Measurements from ENCODE around the gene PIK3IP1.

PIK3IP1 gene

DNA sequence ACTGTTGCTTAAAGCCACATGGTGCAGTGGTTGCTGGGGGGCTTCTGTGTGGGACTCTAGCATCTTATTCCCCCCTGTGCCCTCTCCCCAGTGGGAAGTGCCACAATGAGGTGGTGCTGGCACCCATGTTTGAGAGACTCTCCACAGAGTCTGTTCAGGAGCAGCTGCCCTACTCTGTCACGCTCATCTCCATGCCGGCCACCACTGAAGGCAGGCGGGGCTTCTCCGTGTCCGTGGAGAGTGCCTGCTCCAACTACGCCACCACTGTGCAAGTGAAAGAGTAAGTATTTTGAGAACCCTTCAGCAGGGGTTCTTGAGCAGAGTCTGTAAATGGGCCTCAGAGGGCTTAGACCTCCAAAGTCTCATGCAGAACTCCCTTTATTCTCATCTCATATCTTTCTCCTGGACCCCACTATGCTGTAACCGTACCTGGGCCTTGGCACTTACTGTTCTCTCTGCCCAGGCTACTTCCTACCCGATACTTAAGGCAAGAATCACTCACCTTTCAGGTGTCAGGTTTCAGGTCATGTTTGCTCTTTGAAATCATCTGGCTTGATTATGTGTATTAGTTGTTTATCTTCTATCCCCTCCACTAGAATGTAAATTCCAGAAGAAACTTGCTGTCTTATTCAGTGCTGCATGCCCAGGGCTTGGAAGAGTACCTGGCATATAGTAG, 32.4 kb downstream of the PIK3IP1 start:
- Histone ChIP-seq H4K20me1 (ENCODE audit: control insufficient read depth, insufficient read depth, low read depth, low read length) (no peaks in the 10 kb centered on the region), H3K4me1 (ENCODE audit: control insufficient read depth, low read length) (no peaks in the 10 kb centered on the region), H3K9me2 (replicated peaks; ENCODE audit: control insufficient read depth, low read length) (no peaks in the 10 kb centered on the region), H3K27me3 (ENCODE audit: control insufficient read depth, low read length) (no peaks in the 10 kb centered on the region), H3K27ac (ENCODE audit: low read depth, low read length) (no peak overlapping the region), H3K9me3 (ENCODE audit: control insufficient read depth, insufficient read depth, low read length) (no peaks in the 10 kb centered on the region), H3K36me3 (ENCODE audit: control insufficient read depth, low read length) (peaks cover 38% of the 10 kb centered on the region), H3F3A (ENCODE audit: control insufficient read depth, insufficient read depth) (no peaks in the 10 kb centered on the region), H3K4me2 (ENCODE audit: low read length) (no peak overlapping the region), H3K79me2 (ENCODE audit: control insufficient read depth, low read length) (no peaks in the 10 kb centered on the region; the same call in 1 of the 2 replicates), H3K4me3 (ENCODE audit: low read length) (no peak overlapping the region)
- TF ChIP-seq, protein P1, sequence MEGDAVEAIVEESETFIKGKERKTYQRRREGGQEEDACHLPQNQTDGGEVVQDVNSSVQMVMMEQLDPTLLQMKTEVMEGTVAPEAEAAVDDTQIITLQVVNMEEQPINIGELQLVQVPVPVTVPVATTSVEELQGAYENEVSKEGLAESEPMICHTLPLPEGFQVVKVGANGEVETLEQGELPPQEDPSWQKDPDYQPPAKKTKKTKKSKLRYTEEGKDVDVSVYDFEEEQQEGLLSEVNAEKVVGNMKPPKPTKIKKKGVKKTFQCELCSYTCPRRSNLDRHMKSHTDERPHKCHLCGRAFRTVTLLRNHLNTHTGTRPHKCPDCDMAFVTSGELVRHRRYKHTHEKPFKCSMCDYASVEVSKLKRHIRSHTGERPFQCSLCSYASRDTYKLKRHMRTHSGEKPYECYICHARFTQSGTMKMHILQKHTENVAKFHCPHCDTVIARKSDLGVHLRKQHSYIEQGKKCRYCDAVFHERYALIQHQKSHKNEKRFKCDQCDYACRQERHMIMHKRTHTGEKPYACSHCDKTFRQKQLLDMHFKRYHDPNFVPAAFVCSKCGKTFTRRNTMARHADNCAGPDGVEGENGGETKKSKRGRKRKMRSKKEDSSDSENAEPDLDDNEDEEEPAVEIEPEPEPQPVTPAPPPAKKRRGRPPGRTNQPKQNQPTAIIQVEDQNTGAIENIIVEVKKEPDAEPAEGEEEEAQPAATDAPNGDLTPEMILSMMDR (IDR thresholded peaks at IDR 0.05; ENCODE audit: low read depth, low read length, poor library complexity, severe bottlenecking): no peak
- no peak for TF ChIP-seq EZH2phosphoT487 (IDR thresholded peaks at IDR 0.05; ENCODE audit: borderline replicate concordance, low read length)

DNA sequence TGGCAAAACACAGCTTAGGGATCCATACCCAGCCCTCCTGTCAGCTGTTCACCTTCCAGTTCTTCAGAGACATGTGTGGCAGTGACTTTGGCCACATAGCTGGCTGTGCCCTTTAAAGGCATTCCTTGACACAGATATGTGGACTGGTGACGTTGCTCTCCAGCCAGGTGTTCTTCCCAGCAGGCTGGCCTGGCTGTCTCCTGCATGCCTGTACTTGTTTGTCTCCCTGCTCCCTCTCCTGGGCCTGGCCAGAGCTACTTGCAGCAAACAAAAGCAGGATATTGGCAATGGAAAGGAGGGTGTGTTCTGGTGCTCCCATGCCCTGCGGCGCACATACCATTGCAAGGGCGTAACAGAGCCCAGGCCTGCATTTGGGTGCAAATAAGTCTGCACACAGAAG, 38.3 kb downstream of the PIK3IP1 start:
- Histone ChIP-seq H3K27ac (ENCODE audit: low read depth, low read length) (no peak overlapping the region), H3K4me1 (ENCODE audit: control insufficient read depth, low read length) (no peaks in the 10 kb centered on the region), H3K9me2 (replicated peaks; ENCODE audit: control insufficient read depth, low read length) (no peaks in the 10 kb centered on the region), H3K27me3 (ENCODE audit: control insufficient read depth, low read length) (no peaks in the 10 kb centered on the region), H3F3A (ENCODE audit: control insufficient read depth, insufficient read depth) (no peaks in the 10 kb centered on the region), H3K4me3 (ENCODE audit: low read length) (no peak overlapping the region), H3K4me2 (ENCODE audit: low read length) (no peak overlapping the region), H3K9me3 (ENCODE audit: control insufficient read depth, insufficient read depth, low read length) (no peaks in the 10 kb centered on the region), H4K20me1 (ENCODE audit: control insufficient read depth, insufficient read depth, low read depth, low read length) (peaks cover 4% of the 10 kb centered on the region; the same call in 1 of the 2 replicates), H3K79me2 (ENCODE audit: control insufficient read depth, low read length) (no peaks in the 10 kb centered on the region; the same call in 1 of the 2 replicates), H3K36me3 (ENCODE audit: control insufficient read depth, low read length) (peaks cover 12% of the 10 kb centered on the region)
- TF ChIP-seq, protein P1 (IDR thresholded peaks at IDR 0.05; ENCODE audit: low read depth, low read length, poor library complexity, severe bottlenecking): no peak
- TF ChIP-seq EZH2phosphoT487 (IDR thresholded peaks at IDR 0.05; ENCODE audit: borderline replicate concordance, low read length): no peak

DNA sequence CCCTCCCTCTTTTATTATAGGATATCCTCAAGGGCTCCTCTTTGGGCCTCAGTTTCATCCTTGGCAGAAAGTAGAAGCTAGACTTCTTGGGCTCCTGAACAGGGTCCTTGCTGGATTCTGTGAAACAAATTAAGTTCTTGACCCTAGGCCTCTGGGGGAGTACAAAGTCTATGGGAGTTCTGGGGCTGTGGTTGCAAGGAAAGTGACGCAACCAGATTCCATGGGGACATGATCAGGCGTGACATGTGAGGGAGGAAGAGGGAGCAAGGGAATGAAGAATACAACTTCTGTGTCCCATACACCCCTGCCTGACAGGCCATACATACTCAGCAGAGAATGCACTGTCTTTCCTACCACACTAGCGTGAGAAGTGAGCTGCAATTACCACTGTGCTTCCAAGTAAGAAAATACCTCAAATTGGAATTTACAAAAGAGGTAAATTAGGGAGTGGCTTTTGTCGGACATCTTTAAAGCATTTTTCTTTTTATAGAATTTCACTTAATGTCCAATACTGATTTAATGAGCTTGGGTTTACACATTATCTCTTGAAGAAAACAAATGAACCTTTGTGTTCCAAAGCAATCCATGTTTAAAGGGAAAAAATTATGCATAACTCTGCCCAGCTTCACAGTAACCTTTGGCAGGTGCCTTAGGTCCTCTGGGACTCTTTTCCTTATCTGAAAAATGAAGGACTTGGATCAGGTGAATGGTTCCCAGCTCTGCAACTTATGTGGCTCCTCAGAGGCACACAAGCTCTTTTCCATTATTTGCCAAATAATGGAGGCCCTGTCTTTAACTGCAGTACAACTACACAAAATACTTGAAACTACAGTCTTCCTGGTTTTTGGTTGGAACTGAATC, 41.3 kb downstream of the PIK3IP1 start:
- Histone ChIP-seq H3K36me3 (ENCODE audit: control insufficient read depth, low read length) (peaks cover 5% of the 10 kb centered on the region; the same call in 1 of the 2 replicates), H3K4me1 (ENCODE audit: control insufficient read depth, low read length) (no peaks in the 10 kb centered on the region), H3K9me2 (replicated peaks; ENCODE audit: control insufficient read depth, low read length) (no peaks in the 10 kb centered on the region), H3K4me3 (ENCODE audit: low read length) (no peak overlapping the region), H3K27me3 (ENCODE audit: control insufficient read depth, low read length) (no peaks in the 10 kb centered on the region), H3K4me2 (ENCODE audit: low read length) (no peak overlapping the region), H3F3A (ENCODE audit: control insufficient read depth, insufficient read depth) (no peaks in the 10 kb centered on the region), H3K27ac (ENCODE audit: low read depth, low read length) (no peak overlapping the region), H3K9me3 (ENCODE audit: control insufficient read depth, insufficient read depth, low read length) (no peaks in the 10 kb centered on the region), H3K79me2 (ENCODE audit: control insufficient read depth, low read length) (no peaks in the 10 kb centered on the region; the same call in none of the 2 replicates), H4K20me1 (ENCODE audit: control insufficient read depth, insufficient read depth, low read depth, low read length) (peaks cover 4% of the 10 kb centered on the region; the same call in 1 of the 2 replicates)
- no peak for TF ChIP-seq EZH2phosphoT487 (IDR thresholded peaks at IDR 0.05; ENCODE audit: borderline replicate concordance, low read length)
- TF ChIP-seq, protein P1 (IDR thresholded peaks at IDR 0.05; ENCODE audit: low read depth, low read length, poor library complexity, severe bottlenecking): no peak
